ENCODE results near the gene RABGAP1L.
"Not testable (repeated sequence)": the region's sequence is repeated elsewhere in the genome, so short reads cannot be mapped to it uniquely, and the experiment has no call there.

DNA sequence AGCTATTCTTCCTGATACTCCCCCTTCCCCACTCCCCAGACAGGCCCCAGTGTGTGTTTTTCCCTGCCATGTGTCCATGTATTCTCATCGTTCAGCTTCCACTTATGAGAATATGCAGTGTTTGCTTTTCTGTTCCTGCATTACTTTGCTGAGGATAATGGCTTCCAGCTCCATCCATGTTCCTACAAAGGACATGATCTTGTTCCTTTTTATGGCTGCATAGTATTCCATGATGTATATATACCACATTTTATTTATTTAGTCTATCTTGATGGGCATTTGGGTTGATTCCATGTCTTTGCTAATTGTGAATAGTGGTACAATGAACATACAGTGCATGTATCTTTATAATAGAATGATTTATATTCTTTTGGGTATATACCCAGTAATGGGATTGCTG is 181.1 kb downstream of the RABGAP1L start:
- TF ChIP-seq POLR2AphosphoS5 (IDR thresholded peaks at IDR 0.05; ENCODE audit: insufficient read depth, low read depth, low read length); EZH2 (IDR thresholded peaks at IDR 0.05; ENCODE audit: borderline replicate concordance, low read depth, low read length, severe bottlenecking): not testable (repeated sequence)
- TF ChIP-seq, protein P1, sequence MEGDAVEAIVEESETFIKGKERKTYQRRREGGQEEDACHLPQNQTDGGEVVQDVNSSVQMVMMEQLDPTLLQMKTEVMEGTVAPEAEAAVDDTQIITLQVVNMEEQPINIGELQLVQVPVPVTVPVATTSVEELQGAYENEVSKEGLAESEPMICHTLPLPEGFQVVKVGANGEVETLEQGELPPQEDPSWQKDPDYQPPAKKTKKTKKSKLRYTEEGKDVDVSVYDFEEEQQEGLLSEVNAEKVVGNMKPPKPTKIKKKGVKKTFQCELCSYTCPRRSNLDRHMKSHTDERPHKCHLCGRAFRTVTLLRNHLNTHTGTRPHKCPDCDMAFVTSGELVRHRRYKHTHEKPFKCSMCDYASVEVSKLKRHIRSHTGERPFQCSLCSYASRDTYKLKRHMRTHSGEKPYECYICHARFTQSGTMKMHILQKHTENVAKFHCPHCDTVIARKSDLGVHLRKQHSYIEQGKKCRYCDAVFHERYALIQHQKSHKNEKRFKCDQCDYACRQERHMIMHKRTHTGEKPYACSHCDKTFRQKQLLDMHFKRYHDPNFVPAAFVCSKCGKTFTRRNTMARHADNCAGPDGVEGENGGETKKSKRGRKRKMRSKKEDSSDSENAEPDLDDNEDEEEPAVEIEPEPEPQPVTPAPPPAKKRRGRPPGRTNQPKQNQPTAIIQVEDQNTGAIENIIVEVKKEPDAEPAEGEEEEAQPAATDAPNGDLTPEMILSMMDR (IDR thresholded peaks at IDR 0.05; ENCODE audit: extremely low read depth in 1 of 2, insufficient read depth in 1 of 2, low read depth in 1 of 2, low read length in 2 of 2), result not testable (repeated sequence)

All from endothelial cell of umbilical vein (primary cell).